AML-193 (cell line): ENCODE measurements around the gene DTX3.
"Not testable (repeated sequence)": the region's sequence is repeated elsewhere in the genome, so short reads cannot be mapped to it uniquely, and the experiment has no call there.

ENCODE experiments used
- DNase-seq, 2 experiments: peaks; one replicate each; lab custom pipeline; 2025; lab: John Stamatoyannopoulos, UW

DTX3 gene

GRCh38 chr12:57632073-57632957 is 27.7 kb downstream of the DTX3 start:
- no peak for DNase-seq

- DNase-seq = peak; percentile 37 to 53
These were observed 28.6 kb downstream of the DTX3 start, which contains the start of gene B4GALNT1 for GRCh38 chr12:57632958-57633840. B4GALNT1 (minus strand) TSS chr12:57633201; CDS start chr12:57632132, 1,069 bp downstream.

- DNase-seq = not testable (repeated sequence)
These were observed 32.1 kb downstream of the DTX3 start for GRCh38 chr12:57636731-57637130.

GRCh38 chr12:57637364-57637763 is 32.7 kb downstream of the DTX3 start:
- peak; percentile 23 to 25 for DNase-seq

- no peak for DNase-seq
These were observed 33.5 kb downstream of the DTX3 start for GRCh38 chr12:57638096-57638495.

- no peak for DNase-seq
These were observed 35.8 kb downstream of the DTX3 start for GRCh38 chr12:57640175-57641042.

GRCh38 chr12:57641699-57642442 is 37.2 kb downstream of the DTX3 start:
- DNase-seq = no peak

- not testable (repeated sequence) for DNase-seq
These were observed 41.5 kb downstream of the DTX3 start for GRCh38 chr12:57645990-57646658.

- DNase-seq = not testable (repeated sequence)
These were observed 42.0 kb downstream of the DTX3 start for GRCh38 chr12:57646659-57647049.

GRCh38 chr12:57654042-57654441 is 49.4 kb downstream of the DTX3 start:
- DNase-seq = no peak

GRCh38 chr12:57655541-57656240 is 51.1 kb downstream of the DTX3 start:
- DNase-seq = no peak

GRCh38 chr12:57656408-57656807 is 51.8 kb downstream of the DTX3 start:
- DNase-seq = not testable (repeated sequence)

- no peak for DNase-seq
These were observed 53.1 kb downstream of the DTX3 start for GRCh38 chr12:57657744-57658143.

- no peak for DNase-seq
These were observed 54.3 kb downstream of the DTX3 start for GRCh38 chr12:57658890-57659289.
